HG02840 (cell line): ENCODE results near the gene ASTN2.

ENCODE experiments used
- ATAC-seq: cut with Tn5 transposase; IDR thresholded peaks from one replicate; pipeline ENCODE4 v1.9.1; 2021; ENCODE audit warnings: mild to moderate bottlenecking, moderate library complexity, moderate number of reproducible peaks; ENCODE audit not compliant: unreplicated experiment, low FRiP score

ASTN2 gene

GRCh38 chr9:117414906-117415331 is at the start of gene ASTN2:
TSS of gene ASTN2 (minus strand) at chr9:117415057. CDS start at chr9:117414938, 119 bp downstream.
- ATAC-seq = no peak

- no peak for ATAC-seq
These were observed 48.0 kb upstream of the ASTN2 start for GRCh38 chr9:117462861-117463260.

- no peak for ATAC-seq
These were observed 46.5 kb upstream of the ASTN2 start for GRCh38 chr9:117461386-117461785.

GRCh38 chr9:117460743-117461142 is 45.9 kb upstream of the ASTN2 start:
- no peak for ATAC-seq

GRCh38 chr9:117459913-117460312 is 45.1 kb upstream of the ASTN2 start:
- no peak for ATAC-seq

- no peak for ATAC-seq
These were observed 43.2 kb upstream of the ASTN2 start for GRCh38 chr9:117458066-117458465.

- no peak for ATAC-seq
These were observed 39.9 kb upstream of the ASTN2 start for GRCh38 chr9:117454711-117455110.

- no peak for ATAC-seq
These were observed 38.9 kb upstream of the ASTN2 start for GRCh38 chr9:117453737-117454136.

GRCh38 chr9:117451311-117451710 is 36.5 kb upstream of the ASTN2 start:
- no peak for ATAC-seq

- no peak for ATAC-seq
These were observed 33.2 kb upstream of the ASTN2 start for GRCh38 chr9:117448066-117448465.

- ATAC-seq = no peak
These were observed 30.8 kb upstream of the ASTN2 start for GRCh38 chr9:117445631-117446030.

- no peak for ATAC-seq
These were observed 29.6 kb upstream of the ASTN2 start for GRCh38 chr9:117444501-117444900.

- no peak for ATAC-seq
These were observed 22.4 kb upstream of the ASTN2 start for GRCh38 chr9:117437283-117437682.

- ATAC-seq = no peak
These were observed 20.9 kb upstream of the ASTN2 start for GRCh38 chr9:117435630-117436261.

- no peak for ATAC-seq
These were observed 19.7 kb upstream of the ASTN2 start for GRCh38 chr9:117434566-117434965.

GRCh38 chr9:117430813-117431212 is 16.0 kb upstream of the ASTN2 start:
- no peak for ATAC-seq

- ATAC-seq = no peak
These were observed 12.6 kb upstream of the ASTN2 start for GRCh38 chr9:117427357-117427913.

GRCh38 chr9:117425566-117425965 is 10.7 kb upstream of the ASTN2 start:
- ATAC-seq = no peak

GRCh38 chr9:117424291-117424690 is 9.4 kb upstream of the ASTN2 start:
- ATAC-seq = no peak

GRCh38 chr9:117418111-117418510 is 3.3 kb upstream of the ASTN2 start:
- ATAC-seq = no peak

- no peak for ATAC-seq
These were observed 2.0 kb upstream of the ASTN2 start for GRCh38 chr9:117416856-117417255.

GRCh38 chr9:117415358-117415914 is 579 bp upstream of the ASTN2 start:
- no peak for ATAC-seq
